Mesendoderm (in vitro differentiated cells): ENCODE results near the gene ALPG.
"Not testable (repeated sequence)": the region's sequence is repeated elsewhere in the genome, so short reads cannot be mapped to it uniquely, and the experiment has no call there.

ENCODE experiments used
- DNase-seq: peaks from one replicate; pipeline ENCODE4 v3.0.0; 2013
- H2AK5ac ChIP-seq: 2 replicates; pipeline ENCODE4 v1.6.1; 2013; ENCODE audit warnings: low read length, inconsistent platforms
- H2BK120ac ChIP-seq: 2 replicates; pipeline ENCODE4 v1.6.1; 2013; ENCODE audit warnings: low read depth, mild to moderate bottlenecking, low read length, moderate library complexity, mixed read lengths
- H2BK15ac ChIP-seq: replicated peaks from 2 replicates; pipeline ENCODE4 v1.6.1; 2013; ENCODE audit warnings: low read depth, mild to moderate bottlenecking, moderate library complexity
- H2BK5ac ChIP-seq: 2 replicates; pipeline ENCODE4 v1.6.1; 2013; ENCODE audit warnings: low read length, inconsistent platforms
- H3K18ac ChIP-seq: 2 replicates; pipeline ENCODE4 v1.6.1; 2013; ENCODE audit warnings: mild to moderate bottlenecking, low read length, mixed read lengths
- H3K23ac ChIP-seq: one replicate; pipeline ENCODE4 v1.6.1; 2013; ENCODE audit warnings: low read length
- H3K27ac ChIP-seq: 2 replicates; pipeline ENCODE4 v1.5.1; 2013; ENCODE audit warnings: low read depth, mild to moderate bottlenecking, inconsistent platforms, low read length, moderate library complexity
- H3K27me3 ChIP-seq: 2 replicates; pipeline ENCODE4 v1.6.1; 2013; ENCODE audit warnings: low read length, control low read depth, mild to moderate bottlenecking, inconsistent platforms; ENCODE audit not compliant: insufficient read depth, poor library complexity
- H3K36me3 ChIP-seq: 2 replicates; pipeline ENCODE4 v1.6.1; 2013; ENCODE audit warnings: low read length, inconsistent platforms; ENCODE audit not compliant: control insufficient read depth, insufficient read depth
- H3K4ac ChIP-seq: one replicate; pipeline ENCODE4 v1.6.1; 2013; ENCODE audit warnings: low read depth, mild to moderate bottlenecking, low read length, moderate library complexity
- H3K4me1 ChIP-seq: 2 replicates; pipeline ENCODE4 v1.6.1; 2013; ENCODE audit warnings: low read depth, low read length, inconsistent platforms; ENCODE audit not compliant: control insufficient read depth
- H3K4me2 ChIP-seq: 2 replicates; pipeline ENCODE4 v1.6.1; 2013; ENCODE audit warnings: low read length
- H3K4me3 ChIP-seq: 2 replicates; pipeline ENCODE4 v1.5.1; 2013; ENCODE audit warnings: mild to moderate bottlenecking, low read length
- H3K56ac ChIP-seq: one replicate; pipeline ENCODE4 v1.6.1; 2013; ENCODE audit warnings: low read length
- H3K79me1 ChIP-seq: 2 replicates; pipeline ENCODE4 v1.6.1; 2013; ENCODE audit warnings: low read length, inconsistent platforms
- H3K79me2 ChIP-seq: 2 replicates; pipeline ENCODE4 v1.6.1; 2013; ENCODE audit warnings: mild to moderate bottlenecking, low read length; ENCODE audit not compliant: control insufficient read depth, insufficient read depth
- H3K9ac ChIP-seq: 2 replicates; pipeline ENCODE4 v1.6.1; 2013; ENCODE audit warnings: low read length, inconsistent platforms
- H4K5ac ChIP-seq: one replicate; pipeline ENCODE4 v1.6.1; 2013; ENCODE audit warnings: low read length
- H4K8ac ChIP-seq: one replicate; pipeline ENCODE4 v1.6.1; 2013; ENCODE audit warnings: low read depth, mild to moderate bottlenecking, control low read depth, low read length, moderate library complexity
- WGBS: extraction: QIAGEN DNeasy Blood & Tissue Kit; methylation state at CpG from one replicate; pipeline ENCODE4 v1.1.7; 2013; ENCODE audit warnings: low lambda C conversion rate, missing lambda C conversion rate; ENCODE audit not compliant: insufficient coverage; ENCODE audit errors: extremely low coverage; 5-methylcytosine and 5-hydroxymethylcytosine counted together

The ALPG gene

DNA sequence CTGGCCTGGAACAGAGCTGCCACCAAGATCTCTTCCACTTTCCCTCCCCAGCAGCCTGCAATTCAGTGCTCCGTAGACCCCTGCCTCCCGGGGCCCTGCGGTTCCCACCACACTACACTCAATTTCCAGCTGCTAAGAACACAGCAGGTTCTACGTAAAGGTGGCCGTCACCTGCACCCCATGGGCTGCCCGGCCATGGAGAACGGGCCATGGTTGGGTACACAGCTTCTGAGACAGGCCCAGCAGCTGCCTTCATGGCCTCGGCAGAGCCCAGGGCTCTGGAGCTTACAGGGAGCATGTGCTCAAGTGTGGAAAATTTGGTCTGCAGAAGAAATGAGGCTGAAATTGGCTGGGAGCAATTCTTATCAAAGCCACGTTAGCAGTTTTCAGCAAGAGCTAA, 27.0 kb downstream of the ALPG start:
- H3K79me2 ChIP-seq, H3K4me1 ChIP-seq, H2BK120ac ChIP-seq, H3K4me2 ChIP-seq, H3K18ac ChIP-seq, DNase-seq, H3K79me1 ChIP-seq, H3K56ac ChIP-seq, H3K23ac ChIP-seq, H2AK5ac ChIP-seq, H2BK15ac ChIP-seq, H2BK5ac ChIP-seq, H3K27ac ChIP-seq, H4K5ac ChIP-seq, H3K36me3 ChIP-seq, H3K4ac ChIP-seq, H4K8ac ChIP-seq, H3K9ac ChIP-seq, H3K4me3 ChIP-seq, H3K27me3 ChIP-seq: not testable (repeated sequence)
- no CpG with 5 or more reads among the region's 9 CpGs for WGBS

DNA sequence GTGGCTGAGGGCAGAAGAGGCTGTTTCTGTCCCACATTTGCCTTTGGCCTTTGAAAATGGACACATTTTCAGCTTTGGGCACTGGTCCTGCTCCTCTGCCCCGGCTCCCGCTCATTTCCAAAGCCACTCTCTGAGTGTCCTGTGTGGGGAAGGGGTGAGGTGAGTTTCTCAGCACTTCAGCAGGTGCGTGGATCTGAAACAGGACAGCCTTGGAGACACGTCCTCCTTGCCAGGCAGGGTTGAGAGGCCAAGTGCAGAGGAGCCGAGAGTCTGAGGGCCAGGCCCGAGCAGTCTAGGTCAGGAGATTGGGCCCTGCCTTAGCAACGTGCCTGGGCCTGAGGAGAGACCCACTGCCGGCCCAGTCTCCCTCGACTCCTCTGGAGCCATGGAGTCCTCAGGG, 27.4 kb downstream of the ALPG start:
- WGBS, result no CpG with 5 or more reads among the region's 9 CpGs
- no peak overlapping the region for H4K5ac ChIP-seq
- H2AK5ac ChIP-seq, result no peak overlapping the region
- H3K79me2 ChIP-seq, result no peaks in the 10 kb centered on the region
- H4K8ac ChIP-seq, result no peak overlapping the region
- H3K79me1 ChIP-seq, result no peaks in the 10 kb centered on the region
- H3K4me2 ChIP-seq, result no peak overlapping the region
- no peak overlapping the region for H2BK5ac ChIP-seq
- DNase-seq, result no peak
- no peak overlapping the region for H3K56ac ChIP-seq
- no peaks in the 10 kb centered on the region for H3K4me1 ChIP-seq
- H2BK120ac ChIP-seq, result no peak overlapping the region
- no peak overlapping the region for H2BK15ac ChIP-seq
- H3K27ac ChIP-seq, result no peak overlapping the region
- H3K4ac ChIP-seq, result no peak overlapping the region
- no peak overlapping the region for H3K9ac ChIP-seq
- H3K4me3 ChIP-seq, result no peak overlapping the region
- H3K27me3 ChIP-seq, result no peaks in the 10 kb centered on the region
- H3K23ac ChIP-seq, result no peak overlapping the region
- H3K18ac ChIP-seq, result no peak overlapping the region
- no peaks in the 10 kb centered on the region for H3K36me3 ChIP-seq

- H3K79me1 ChIP-seq, result no peaks in the 10 kb centered on the region
- H3K27me3 ChIP-seq, result no peaks in the 10 kb centered on the region
- H3K79me2 ChIP-seq, result no peaks in the 10 kb centered on the region
- no peak overlapping the region for H4K5ac ChIP-seq
- H2BK120ac ChIP-seq, result no peak overlapping the region
- no peak for DNase-seq
- no peak overlapping the region for H3K4ac ChIP-seq
- no peak overlapping the region for H4K8ac ChIP-seq
- H3K18ac ChIP-seq, result no peak overlapping the region
- no peak overlapping the region for H3K27ac ChIP-seq
- H2BK5ac ChIP-seq, result no peak overlapping the region
- H3K9ac ChIP-seq, result no peak overlapping the region
- H3K36me3 ChIP-seq, result no peaks in the 10 kb centered on the region
- H3K4me2 ChIP-seq, result no peak overlapping the region
- WGBS, result no CpG with 5 or more reads among the region's 12 CpGs
- no peaks in the 10 kb centered on the region for H3K4me1 ChIP-seq
- no peak overlapping the region for H3K56ac ChIP-seq
- H3K4me3 ChIP-seq, result no peak overlapping the region
- H2AK5ac ChIP-seq, result no peak overlapping the region
- no peak overlapping the region for H2BK15ac ChIP-seq
- H3K23ac ChIP-seq, result no peak overlapping the region
These were observed 28.1 kb downstream of the ALPG start for GRCh38 chr2:232434563-232435374.

DNA sequence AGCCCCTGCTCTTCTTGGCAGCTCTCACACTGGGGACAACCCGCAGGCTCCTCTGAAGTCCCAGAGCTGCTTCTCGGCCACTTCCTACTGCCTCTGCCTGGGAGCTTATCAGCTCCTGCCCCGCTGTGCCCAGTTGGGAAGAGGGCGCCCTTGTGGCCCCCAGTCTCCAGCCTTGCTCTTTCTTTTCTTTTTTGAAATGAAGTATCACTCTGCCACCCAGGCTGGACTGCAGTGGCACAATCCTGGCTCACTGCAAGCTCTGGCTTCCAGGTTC, 28.7 kb downstream of the ALPG start:
- Histone ChIP-seq H3K9ac (no peak overlapping the region), H2BK5ac (no peak overlapping the region), H3K4me2 (no peak overlapping the region), H3K18ac (no peak overlapping the region), H2BK120ac (no peak overlapping the region), H3K56ac (no peak overlapping the region), H4K8ac (no peak overlapping the region), H3K4me3 (no peak overlapping the region), H3K27ac (no peak overlapping the region), H3K79me1 (no peaks in the 10 kb centered on the region), H3K36me3 (no peaks in the 10 kb centered on the region), H3K4me1 (no peaks in the 10 kb centered on the region), H2AK5ac (no peak overlapping the region), H3K23ac (no peak overlapping the region), H3K4ac (no peak overlapping the region), H3K79me2 (no peaks in the 10 kb centered on the region), H2BK15ac (no peak overlapping the region), H3K27me3 (no peaks in the 10 kb centered on the region), H4K5ac (no peak overlapping the region)
- no CpG with 5 or more reads among the region's 4 CpGs for whole genome bisulfite sequencing
- no peak for DNase-seq

DNA sequence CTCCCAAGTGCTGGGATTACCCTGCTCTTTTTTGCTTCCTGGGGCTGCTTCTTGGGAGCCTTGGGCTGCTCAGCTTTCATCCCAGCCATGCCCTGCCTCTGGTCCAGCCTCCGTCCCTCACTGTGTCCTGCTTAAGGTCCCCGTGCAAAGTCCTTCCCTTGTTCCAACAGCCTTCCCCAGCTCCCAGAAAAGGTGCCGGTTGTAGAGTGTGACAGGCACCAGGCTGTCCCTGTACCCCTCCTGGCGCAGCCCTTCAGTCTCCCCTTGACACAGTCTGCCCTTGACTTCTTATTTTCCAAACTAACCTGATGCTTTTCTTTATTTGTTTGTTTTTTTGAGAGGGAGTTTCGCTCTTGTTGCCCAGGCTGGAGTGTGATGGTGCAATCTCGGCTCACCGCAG, 29.2 kb downstream of the ALPG start:
- no peak overlapping the region for H3K4me2 ChIP-seq
- no peak overlapping the region for H2AK5ac ChIP-seq
- no peak overlapping the region for H3K9ac ChIP-seq
- no peak overlapping the region for H2BK15ac ChIP-seq
- H3K56ac ChIP-seq, result no peak overlapping the region
- no peak overlapping the region for H4K8ac ChIP-seq
- no peak overlapping the region for H3K27ac ChIP-seq
- H2BK5ac ChIP-seq, result no peak overlapping the region
- no peak overlapping the region for H3K4ac ChIP-seq
- H4K5ac ChIP-seq, result no peak overlapping the region
- no peaks in the 10 kb centered on the region for H3K4me1 ChIP-seq
- H3K79me2 ChIP-seq, result no peaks in the 10 kb centered on the region
- DNase-seq, result no peak
- H2BK120ac ChIP-seq, result no peak overlapping the region
- H3K4me3 ChIP-seq, result no peak overlapping the region
- H3K79me1 ChIP-seq, result no peaks in the 10 kb centered on the region
- no peak overlapping the region for H3K23ac ChIP-seq
- no peak overlapping the region for H3K18ac ChIP-seq
- WGBS, result no CpG with 5 or more reads among the region's 7 CpGs
- H3K36me3 ChIP-seq, result no peaks in the 10 kb centered on the region
- no peaks in the 10 kb centered on the region for H3K27me3 ChIP-seq
